ENCODE measurements around the gene AMIGO2.

Gene AMIGO2

GRCh38 chr12:47084172-47084571 lies 4.4 kb upstream of the AMIGO2 start:
- no peak overlapping the region for H3K4me2 ChIP-seq (ENCODE audit: low read depth, low read length, poor library complexity, severe bottlenecking)
- no peaks in the 10 kb centered on the region for H3K27me3 ChIP-seq (ENCODE audit: low read length)
- no peaks in the 10 kb centered on the region for H3K9me2 ChIP-seq (replicated peaks; ENCODE audit: insufficient read depth, low read length)
- no peak overlapping the region for H2AFZ ChIP-seq (ENCODE audit: low read depth, low read length, severe bottlenecking)
- H3K27ac ChIP-seq (ENCODE audit: low read depth, low read length), result no peak overlapping the region
- no peak overlapping the region for H3K9ac ChIP-seq (ENCODE audit: low read length)
- H3K4me3 ChIP-seq (ENCODE audit: insufficient read depth, low read length, poor library complexity, severe bottlenecking), result no peak overlapping the region
- no peaks in the 10 kb centered on the region for H4K20me1 ChIP-seq (ENCODE audit: low read depth, low read length)
- H3K79me2 ChIP-seq (ENCODE audit: insufficient read depth, low read length), result no peaks in the 10 kb centered on the region
- TF ChIP-seq EZH2phosphoT487 (conservative IDR thresholded peaks at IDR 0.05; ENCODE audit: low read length) (no peak), CTCF (IDR thresholded peaks at IDR 0.05; ENCODE audit: insufficient read depth, low read length, poor library complexity, severe bottlenecking) (no peak)
- peaks cover 23% of the 10 kb centered on the region for H3F3A ChIP-seq (ENCODE audit: insufficient read depth)
- H3K36me3 ChIP-seq (ENCODE audit: low read length), result no peaks in the 10 kb centered on the region
- H3K9me3 ChIP-seq (ENCODE audit: insufficient read depth, low read length), result no peaks in the 10 kb centered on the region

DNA sequence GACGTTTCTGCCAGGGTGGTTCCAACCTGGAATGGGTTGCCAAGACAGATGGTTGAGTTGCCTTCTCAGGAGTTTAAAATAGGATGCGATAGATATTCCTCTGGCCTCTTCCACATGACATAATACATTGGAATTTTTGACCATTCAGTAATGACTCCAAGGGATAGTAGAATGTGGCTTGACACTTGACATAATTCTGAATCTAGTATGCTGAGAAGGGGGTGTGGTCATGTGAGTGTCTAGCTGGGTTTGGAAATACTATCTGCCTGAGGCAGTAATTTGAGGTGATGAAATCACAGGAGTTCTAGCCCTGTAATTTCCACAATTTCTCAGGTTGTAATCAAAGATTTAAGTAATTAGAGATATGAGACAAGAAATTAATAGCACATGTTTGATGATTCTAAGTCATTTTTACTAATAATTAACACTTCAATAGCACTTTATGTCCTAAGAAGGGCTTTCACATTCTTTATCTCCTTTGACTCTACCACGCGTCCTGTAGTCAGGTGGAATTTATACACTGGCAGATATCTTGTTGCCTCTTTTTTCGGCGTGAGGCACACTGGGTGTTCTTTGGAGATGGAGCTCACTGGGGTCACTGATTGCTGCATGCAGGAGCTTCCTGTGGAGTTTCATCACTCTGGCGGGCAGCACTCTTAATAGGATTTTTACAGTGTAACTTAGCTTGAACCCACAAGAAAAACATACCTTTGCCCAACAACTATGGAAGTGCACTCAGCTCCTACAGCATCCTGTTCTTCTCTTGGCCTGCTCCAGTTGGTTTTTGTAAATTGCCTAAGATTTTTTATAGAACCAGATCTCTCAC lies 3.2 kb upstream of the AMIGO2 start:
- H2AFZ ChIP-seq (ENCODE audit: low read depth, low read length, severe bottlenecking), result no peak overlapping the region
- no peak overlapping the region for H3K4me2 ChIP-seq (ENCODE audit: low read depth, low read length, poor library complexity, severe bottlenecking)
- no peaks in the 10 kb centered on the region for H3K79me2 ChIP-seq (ENCODE audit: insufficient read depth, low read length)
- TF ChIP-seq CTCF (IDR thresholded peaks at IDR 0.05; ENCODE audit: insufficient read depth, low read length, poor library complexity, severe bottlenecking) (no peak), EZH2phosphoT487 (conservative IDR thresholded peaks at IDR 0.05; ENCODE audit: low read length) (no peak)
- no peaks in the 10 kb centered on the region for H3K27me3 ChIP-seq (ENCODE audit: low read length)
- H3K9me2 ChIP-seq (replicated peaks; ENCODE audit: insufficient read depth, low read length), result no peaks in the 10 kb centered on the region
- H3K36me3 ChIP-seq (ENCODE audit: low read length), result no peaks in the 10 kb centered on the region
- H3K27ac ChIP-seq (ENCODE audit: low read depth, low read length), result no peak overlapping the region
- H3K9ac ChIP-seq (ENCODE audit: low read length), result no peak overlapping the region
- no peak overlapping the region for H3K4me3 ChIP-seq (ENCODE audit: insufficient read depth, low read length, poor library complexity, severe bottlenecking)
- no peaks in the 10 kb centered on the region for H4K20me1 ChIP-seq (ENCODE audit: low read depth, low read length)
- H3F3A ChIP-seq (ENCODE audit: insufficient read depth), result peaks cover 23% of the 10 kb centered on the region
- H3K9me3 ChIP-seq (ENCODE audit: insufficient read depth, low read length), result no peaks in the 10 kb centered on the region

- H3K4me3 ChIP-seq (ENCODE audit: insufficient read depth, low read length, poor library complexity, severe bottlenecking), result no peak overlapping the region
- H3K9me2 ChIP-seq (replicated peaks; ENCODE audit: insufficient read depth, low read length), result no peaks in the 10 kb centered on the region
- no peaks in the 10 kb centered on the region for H3K9me3 ChIP-seq (ENCODE audit: insufficient read depth, low read length)
- TF ChIP-seq EZH2phosphoT487 (conservative IDR thresholded peaks at IDR 0.05; ENCODE audit: low read length) (no peak), CTCF (IDR thresholded peaks at IDR 0.05; ENCODE audit: insufficient read depth, low read length, poor library complexity, severe bottlenecking) (no peak)
- H3K27me3 ChIP-seq (ENCODE audit: low read length), result no peaks in the 10 kb centered on the region
- peak overlapping the region; percentile 25; the same call in 1 of the 2 replicates for H3K27ac ChIP-seq (ENCODE audit: low read depth, low read length)
- H3K79me2 ChIP-seq (ENCODE audit: insufficient read depth, low read length), result no peaks in the 10 kb centered on the region
- no peaks in the 10 kb centered on the region for H3K36me3 ChIP-seq (ENCODE audit: low read length)
- H2AFZ ChIP-seq (ENCODE audit: low read depth, low read length, severe bottlenecking), result no peak overlapping the region
- no peaks in the 10 kb centered on the region for H4K20me1 ChIP-seq (ENCODE audit: low read depth, low read length)
- peaks cover 20% of the 10 kb centered on the region for H3F3A ChIP-seq (ENCODE audit: insufficient read depth)
- peak overlapping the region; percentile 96 for H3K4me2 ChIP-seq (ENCODE audit: low read depth, low read length, poor library complexity, severe bottlenecking)
- no peak overlapping the region for H3K9ac ChIP-seq (ENCODE audit: low read length)
Measured at GRCh38 chr12:47082283-47082682, 2.5 kb upstream of the AMIGO2 start.
